ENCODE results near the gene TUBG2.

The TUBG2 gene

DNA sequence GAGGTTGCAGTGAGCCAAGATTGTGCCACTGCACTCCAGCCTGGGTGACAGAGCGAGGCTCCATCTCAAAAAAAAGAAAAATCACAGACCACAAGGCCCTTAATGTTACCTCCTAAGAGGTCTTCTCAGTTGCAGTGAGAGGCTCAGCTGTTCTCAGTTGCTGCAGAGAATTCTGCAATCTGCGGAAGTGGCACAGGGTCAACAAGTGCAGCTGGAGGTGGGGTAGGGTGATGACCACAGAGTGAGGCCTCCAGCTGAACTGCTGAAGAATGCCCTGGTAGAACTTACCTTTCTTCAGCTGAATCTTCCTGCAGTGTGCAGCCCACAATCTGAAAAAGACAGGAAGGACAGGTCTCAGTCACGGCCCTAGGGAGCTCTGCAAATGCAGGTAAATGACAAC is 49.5 kb downstream of the TUBG2 start:
- TF ChIP-seq, protein P1, sequence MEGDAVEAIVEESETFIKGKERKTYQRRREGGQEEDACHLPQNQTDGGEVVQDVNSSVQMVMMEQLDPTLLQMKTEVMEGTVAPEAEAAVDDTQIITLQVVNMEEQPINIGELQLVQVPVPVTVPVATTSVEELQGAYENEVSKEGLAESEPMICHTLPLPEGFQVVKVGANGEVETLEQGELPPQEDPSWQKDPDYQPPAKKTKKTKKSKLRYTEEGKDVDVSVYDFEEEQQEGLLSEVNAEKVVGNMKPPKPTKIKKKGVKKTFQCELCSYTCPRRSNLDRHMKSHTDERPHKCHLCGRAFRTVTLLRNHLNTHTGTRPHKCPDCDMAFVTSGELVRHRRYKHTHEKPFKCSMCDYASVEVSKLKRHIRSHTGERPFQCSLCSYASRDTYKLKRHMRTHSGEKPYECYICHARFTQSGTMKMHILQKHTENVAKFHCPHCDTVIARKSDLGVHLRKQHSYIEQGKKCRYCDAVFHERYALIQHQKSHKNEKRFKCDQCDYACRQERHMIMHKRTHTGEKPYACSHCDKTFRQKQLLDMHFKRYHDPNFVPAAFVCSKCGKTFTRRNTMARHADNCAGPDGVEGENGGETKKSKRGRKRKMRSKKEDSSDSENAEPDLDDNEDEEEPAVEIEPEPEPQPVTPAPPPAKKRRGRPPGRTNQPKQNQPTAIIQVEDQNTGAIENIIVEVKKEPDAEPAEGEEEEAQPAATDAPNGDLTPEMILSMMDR (IDR thresholded peaks at IDR 0.05; ENCODE audit: low read depth, low read length), result no peak
- H3K36me3 ChIP-seq, result peaks cover 97% of the 10 kb centered on the region

DNA sequence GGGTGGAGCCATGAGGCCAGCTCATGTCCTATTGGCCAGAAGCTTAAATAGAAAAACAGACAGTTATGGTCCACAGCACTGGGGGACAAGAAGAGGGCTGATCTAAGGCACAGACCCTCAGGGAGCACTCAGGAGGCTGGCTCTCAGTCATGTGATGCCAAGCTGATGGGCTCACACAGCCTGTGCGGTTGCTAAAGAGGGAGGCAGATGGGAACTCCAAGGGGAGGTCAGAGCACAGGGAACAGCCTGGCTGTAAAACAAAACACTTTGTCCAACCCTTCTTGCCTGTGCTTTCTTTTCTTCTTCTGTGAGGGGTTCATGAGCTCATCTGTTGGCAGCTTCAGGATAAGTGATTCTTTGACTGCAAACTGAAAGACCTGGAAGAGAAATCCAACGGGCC is 50.5 kb downstream of the TUBG2 start:
- Histone ChIP-seq H3K36me3 (peaks cover 93% of the 10 kb centered on the region), H3K9me3 (ENCODE audit: severe bottlenecking) (no peaks in the 10 kb centered on the region), H3K27ac (no peak overlapping the region), H3K27me3 (ENCODE audit: insufficient read depth, low read depth, severe bottlenecking) (no peaks in the 10 kb centered on the region), H3K4me3 (ENCODE audit: low read depth, low read length) (no peak overlapping the region)
- DNase-seq, result no peak
- TF ChIP-seq, protein P1 (IDR thresholded peaks at IDR 0.05; ENCODE audit: low read depth, low read length), result no peak

More for the DNA sequence above, 49.5 kb downstream of the TUBG2 start:
- Histone ChIP-seq H3K27me3 (ENCODE audit: insufficient read depth, low read depth, severe bottlenecking) (no peaks in the 10 kb centered on the region), H3K9me3 (ENCODE audit: severe bottlenecking) (no peaks in the 10 kb centered on the region), H3K27ac (no peak overlapping the region), H3K4me3 (ENCODE audit: low read depth, low read length) (no peak overlapping the region)
- no peak for DNase-seq

Data from WERI-Rb-1 (cell line).